Bladder microvascular endothelial cell (primary cell): ENCODE data around the gene PRR27. TPM values are rescaled to one million over a fixed set of nuclear protein-coding genes. Genes with fewer than 3 reads are reported as not detected.

Experiments
- total RNA-seq: library from RNA; depleted of rRNA; stranded (reverse); fragments of >200 nt; gene quantifications from 2 replicates; pipeline ENCODE4 v1.2.3, GENCODE V29; 2014

The PRR27 gene
- total RNA-seq = not detected in 2 replicates

GRCh38 chr4:70153937-70154336, at the start of gene PRR27:
Gene PRR27 (plus strand): TSS chr4:70154237. CDS start chr4:70154376, 139 bp downstream.

GRCh38 chr4:70195425-70195824, 41.4 kb downstream of the PRR27 start, which contains the start of gene ODAM:
Gene ODAM (plus strand): TSS chr4:70195725. CDS start chr4:70196544, 819 bp downstream.

Other genes with a start within 250 kb of the PRR27 start
- not detected in 2 replicates for gene CSN1S1, start 223.2 kb upstream of the PRR27 start, total RNA-seq
- gene CSN2, start 188.5 kb upstream of the PRR27 start, total RNA-seq = not detected in 2 replicates
- gene STATH, start 158.3 kb upstream of the PRR27 start, total RNA-seq = not detected in 2 replicates
- not detected in 2 replicates for gene HTN3, start 125.8 kb upstream of the PRR27 start, total RNA-seq
- not detected in 2 replicates for gene HTN1, start 103.8 kb upstream of the PRR27 start, total RNA-seq
- gene ODAM, start 41.5 kb downstream of the PRR27 start, total RNA-seq = not detected in 2 replicates
- gene FDCSP, start 71.9 kb downstream of the PRR27 start, total RNA-seq = not detected in 2 replicates
- gene CSN3, start 88.4 kb downstream of the PRR27 start, total RNA-seq = not detected in 2 replicates
- gene CABS1, start 180.7 kb downstream of the PRR27 start, total RNA-seq = not detected in 2 replicates
- gene SMR3A, start 206.5 kb downstream of the PRR27 start, total RNA-seq = not detected in 2 replicates
- not detected in 2 replicates for gene SMR3B, start 228.9 kb downstream of the PRR27 start, total RNA-seq
- gene OPRPN, start 243.7 kb downstream of the PRR27 start, total RNA-seq = not detected in 2 replicates